Mesothelial cell of epicardium (in vitro differentiated cells): ENCODE results near the gene IGFLR1. TPM values are rescaled to one million over a fixed set of nuclear protein-coding genes. Genes with fewer than 3 reads are reported as not detected.
A peak's percentile ranks its signal among the peaks of the same experiment; 100 is the strongest.

Source experiments
- DNase-seq, 2 experiments: peaks; one replicate each; pipeline ENCODE4 v3.0.0; 2021; ENCODE audit warnings: low spot score in 2 of 2; ENCODE audit not compliant: unreplicated experiment in 2 of 2
- H3K27ac Mint-ChIP-seq: 2 replicates; pipeline ENCODE4 v1.8.0; 2021; ENCODE audit warnings: mixed read lengths
- H3K27me3 Mint-ChIP-seq: 2 replicates; pipeline ENCODE4 v1.8.0; 2021; ENCODE audit warnings: low read depth, mixed read lengths
- H3K36me3 Mint-ChIP-seq: 2 replicates; pipeline ENCODE4 v1.8.0; 2021; ENCODE audit warnings: mixed read lengths
- H3K4me1 Mint-ChIP-seq: 2 replicates; pipeline ENCODE4 v1.8.0; 2021; ENCODE audit warnings: mixed read lengths
- H3K4me3 Mint-ChIP-seq: 2 replicates; pipeline ENCODE4 v1.8.0; 2021; ENCODE audit warnings: mild to moderate bottlenecking, moderate library complexity, mixed read lengths
- H3K9me3 Mint-ChIP-seq: 2 replicates; pipeline ENCODE4 v1.8.0; 2021; ENCODE audit warnings: mixed read lengths
- total RNA-seq: library from RNA; stranded (reverse); gene quantifications from 3 replicates; pipeline ENCODE4 v1.2.1, GENCODE V29; 2021
- TF ChIP-seq, protein P1 (sequence below): fragments of 200-600 bp; sonication (generic); IDR thresholded peaks from one replicate; pipeline ENCODE4 v1.5.0; 2021; ENCODE audit warnings: antibody characterized with exemption; ENCODE audit not compliant: unreplicated experiment

The IGFLR1 gene
- total RNA-seq, 1 donor from 2014 or later, result 3.2 TPM

DNA sequence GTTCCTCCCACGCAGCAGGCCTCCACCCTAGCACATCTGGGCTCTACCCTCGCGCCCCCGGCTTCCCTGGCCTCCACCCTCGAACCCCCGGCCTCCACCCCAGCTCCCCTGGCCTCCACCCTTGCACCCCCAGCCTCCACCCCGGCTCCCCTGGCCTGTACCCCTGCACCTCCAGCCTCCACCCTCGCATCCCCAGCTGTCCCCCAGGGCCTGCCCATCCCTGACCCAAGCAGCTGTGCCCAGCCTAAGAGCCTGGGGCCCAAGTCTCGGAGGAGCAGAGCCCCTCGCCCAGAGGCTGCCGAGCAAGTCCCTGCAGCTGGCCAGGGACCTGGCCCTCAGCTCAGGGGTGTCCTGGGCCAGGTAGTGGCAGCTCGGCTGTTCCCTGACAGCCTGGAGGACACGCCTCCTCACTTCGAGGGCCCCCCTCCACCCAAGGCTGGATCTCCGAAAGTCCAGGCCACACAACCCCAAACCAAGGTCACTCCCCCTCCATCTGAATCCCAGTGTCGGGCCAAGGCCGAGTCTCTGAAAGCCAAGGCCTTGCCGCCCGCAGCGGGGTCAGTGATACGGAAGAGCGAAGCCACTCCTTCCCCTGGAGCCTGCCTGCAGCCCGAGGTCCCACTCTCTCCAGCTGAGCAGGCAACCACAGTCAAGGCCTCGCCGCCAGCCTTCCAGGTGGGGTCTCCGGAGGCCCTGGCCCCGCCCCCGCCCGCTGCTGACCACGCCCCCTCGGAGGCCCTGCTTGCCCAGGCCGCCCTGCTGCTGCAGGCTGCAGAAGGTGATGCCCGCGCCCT lies 25.2 kb upstream of the IGFLR1 start:
- Mint-ChIP-seq H3K9me3 (no peaks in the 10 kb centered on the region), H3K4me1 (peaks cover 3% of the 10 kb centered on the region), H3K27me3 (no peaks in the 10 kb centered on the region), H3K4me3 (no peak overlapping the region), H3K27ac (no peak overlapping the region), H3K36me3 (peaks cover 15% of the 10 kb centered on the region)
- TF ChIP-seq, protein P1, sequence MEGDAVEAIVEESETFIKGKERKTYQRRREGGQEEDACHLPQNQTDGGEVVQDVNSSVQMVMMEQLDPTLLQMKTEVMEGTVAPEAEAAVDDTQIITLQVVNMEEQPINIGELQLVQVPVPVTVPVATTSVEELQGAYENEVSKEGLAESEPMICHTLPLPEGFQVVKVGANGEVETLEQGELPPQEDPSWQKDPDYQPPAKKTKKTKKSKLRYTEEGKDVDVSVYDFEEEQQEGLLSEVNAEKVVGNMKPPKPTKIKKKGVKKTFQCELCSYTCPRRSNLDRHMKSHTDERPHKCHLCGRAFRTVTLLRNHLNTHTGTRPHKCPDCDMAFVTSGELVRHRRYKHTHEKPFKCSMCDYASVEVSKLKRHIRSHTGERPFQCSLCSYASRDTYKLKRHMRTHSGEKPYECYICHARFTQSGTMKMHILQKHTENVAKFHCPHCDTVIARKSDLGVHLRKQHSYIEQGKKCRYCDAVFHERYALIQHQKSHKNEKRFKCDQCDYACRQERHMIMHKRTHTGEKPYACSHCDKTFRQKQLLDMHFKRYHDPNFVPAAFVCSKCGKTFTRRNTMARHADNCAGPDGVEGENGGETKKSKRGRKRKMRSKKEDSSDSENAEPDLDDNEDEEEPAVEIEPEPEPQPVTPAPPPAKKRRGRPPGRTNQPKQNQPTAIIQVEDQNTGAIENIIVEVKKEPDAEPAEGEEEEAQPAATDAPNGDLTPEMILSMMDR, result no peak
- DNase-seq, result no peak

DNA sequence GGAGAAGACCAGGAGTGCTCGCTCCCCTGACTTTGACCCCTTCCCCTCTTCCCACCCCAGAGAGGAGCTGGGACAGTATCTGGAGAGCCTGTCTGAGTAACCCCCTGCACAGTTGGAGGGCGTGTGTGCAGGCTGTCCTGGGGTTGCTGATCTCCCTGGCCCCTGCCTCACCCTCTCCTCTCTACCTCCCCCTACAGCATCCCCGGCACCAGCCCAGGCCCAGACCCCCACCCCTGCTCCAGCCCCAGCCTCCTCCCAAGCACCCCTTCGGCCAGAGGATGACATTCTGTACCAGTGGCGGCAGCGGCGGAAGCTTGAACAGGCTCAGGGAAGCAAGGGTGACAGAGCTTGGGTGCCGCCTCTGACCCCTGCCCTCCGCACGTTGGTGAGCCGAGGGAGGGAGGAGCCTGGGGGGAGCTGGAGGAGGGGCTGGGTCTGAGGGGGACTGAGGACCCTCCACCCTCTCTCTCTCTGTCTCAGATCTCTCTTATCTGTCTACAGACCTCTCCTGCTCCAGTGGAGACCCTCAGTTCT lies 24.4 kb upstream of the IGFLR1 start:
- Mint-ChIP-seq H3K4me3 (no peak overlapping the region), H3K36me3 (peaks cover 15% of the 10 kb centered on the region), H3K4me1 (peaks cover 3% of the 10 kb centered on the region), H3K9me3 (no peaks in the 10 kb centered on the region), H3K27me3 (no peaks in the 10 kb centered on the region), H3K27ac (no peak overlapping the region)
- TF ChIP-seq, protein P1, result no peak
- DNase-seq, result no peak

DNA sequence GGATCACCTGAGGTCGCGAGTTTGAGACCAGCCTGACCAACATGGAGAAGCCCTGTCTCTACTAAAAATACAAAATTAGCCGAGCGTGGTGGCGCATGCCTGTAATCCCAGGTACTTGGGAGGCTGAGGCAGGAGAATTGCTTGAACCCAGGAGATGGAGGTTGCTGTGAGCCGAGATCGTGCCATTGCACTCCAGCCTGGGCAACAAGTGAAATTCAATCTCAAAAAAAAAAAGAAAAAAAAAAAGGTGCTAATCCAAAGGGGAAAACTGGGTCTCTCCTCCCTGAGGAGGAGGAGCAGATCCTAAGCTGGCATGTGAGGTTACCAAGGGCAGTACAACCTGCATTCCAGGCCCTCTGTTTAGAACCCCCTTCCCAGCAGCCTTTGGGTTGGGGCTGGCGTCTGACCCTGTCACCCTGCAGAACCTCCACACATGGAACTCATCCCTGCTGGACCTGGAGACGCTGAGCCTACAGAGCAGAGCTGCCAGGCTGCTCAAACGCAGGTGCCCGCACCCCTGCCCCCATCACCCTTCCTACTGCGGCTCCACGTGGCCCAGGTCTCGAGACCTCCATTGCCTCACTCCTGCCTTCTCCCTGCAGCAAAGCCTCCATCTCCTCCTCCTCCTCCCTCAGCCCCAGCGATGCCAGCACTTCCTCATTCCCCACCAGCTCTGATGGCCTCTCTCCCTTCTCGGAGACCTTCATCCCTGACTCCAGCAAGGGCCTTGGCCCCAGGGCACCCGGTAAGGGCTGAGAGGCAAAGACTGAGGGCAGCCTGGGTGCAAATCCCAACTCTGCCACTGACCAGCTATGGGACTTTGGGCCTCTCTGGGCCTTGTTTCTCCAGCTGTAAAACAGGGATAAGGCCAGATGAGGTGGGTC lies 22.4 kb upstream of the IGFLR1 start:
- Mint-ChIP-seq H3K36me3 (peaks cover 14% of the 10 kb centered on the region), H3K4me3 (no peak overlapping the region), H3K4me1 (peaks cover 3% of the 10 kb centered on the region), H3K27me3 (no peaks in the 10 kb centered on the region), H3K27ac (no peak overlapping the region), H3K9me3 (no peaks in the 10 kb centered on the region)
- TF ChIP-seq, protein P1, result no peak
- no peak for DNase-seq

DNA sequence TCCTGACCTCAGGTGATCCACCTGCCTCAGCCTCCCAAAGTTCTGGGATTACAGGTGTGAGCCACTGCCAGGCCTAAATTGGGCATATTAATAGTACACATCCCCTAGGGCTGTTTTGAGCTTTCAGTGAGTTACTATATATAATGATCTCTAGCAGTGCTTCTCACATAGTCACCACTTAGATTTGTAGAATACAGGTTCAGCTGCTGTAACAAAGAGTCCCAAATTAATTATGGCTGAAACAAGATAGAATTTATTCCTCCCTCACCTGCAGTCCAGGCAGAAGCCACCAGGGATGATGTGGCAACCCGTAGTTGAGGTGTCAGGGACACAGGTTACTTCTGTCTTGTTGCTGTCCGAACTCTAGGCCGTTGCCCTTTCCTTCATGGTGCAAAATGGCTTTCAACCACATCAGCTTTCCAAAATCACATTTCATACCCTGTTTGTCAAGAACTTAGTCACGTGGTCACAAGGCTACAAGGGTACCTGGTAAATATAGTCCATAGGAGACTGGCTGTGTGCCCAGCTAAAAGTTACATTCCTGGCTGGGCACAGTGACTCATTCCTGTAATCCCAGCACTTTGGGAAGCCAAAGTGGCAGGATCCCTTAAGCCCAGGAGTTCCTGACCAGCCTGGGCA lies 18.6 kb upstream of the IGFLR1 start:
- no peak overlapping the region for H3K4me3 Mint-ChIP-seq
- DNase-seq, result no peak
- no peak overlapping the region for H3K27ac Mint-ChIP-seq
- peaks cover 18% of the 10 kb centered on the region for H3K4me1 Mint-ChIP-seq
- H3K36me3 Mint-ChIP-seq, result peaks cover 7% of the 10 kb centered on the region
- TF ChIP-seq, protein P1, result no peak
- H3K27me3 Mint-ChIP-seq, result peaks cover 5% of the 10 kb centered on the region
- H3K9me3 Mint-ChIP-seq, result no peaks in the 10 kb centered on the region

DNA sequence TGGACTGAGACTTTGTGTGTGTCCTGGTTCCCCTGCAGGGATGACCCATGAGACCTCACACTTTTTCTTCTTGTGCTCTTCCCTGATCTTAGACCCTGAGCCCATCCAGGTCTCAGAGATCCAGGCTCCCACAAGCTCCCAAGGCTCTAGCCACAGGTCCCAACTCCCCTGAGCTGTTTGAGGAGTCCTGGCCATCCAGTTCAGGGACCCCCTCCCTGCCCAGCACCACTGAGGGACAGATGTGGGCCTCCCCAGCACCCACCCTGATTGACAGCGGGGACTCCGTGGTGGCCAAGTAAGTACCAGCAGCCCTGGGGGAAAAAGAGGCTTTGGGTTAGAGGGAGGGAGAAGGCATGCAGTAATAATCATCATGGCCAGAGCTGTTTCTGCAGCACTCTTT lies 17.4 kb upstream of the IGFLR1 start:
- H3K36me3 Mint-ChIP-seq, result peaks cover 3% of the 10 kb centered on the region
- no peaks in the 10 kb centered on the region for H3K9me3 Mint-ChIP-seq
- peak overlapping the region; percentile 97 for H3K4me3 Mint-ChIP-seq
- DNase-seq, result no peak
- H3K27me3 Mint-ChIP-seq, result peaks cover 8% of the 10 kb centered on the region
- H3K27ac Mint-ChIP-seq, result no peak overlapping the region
- peaks cover 21% of the 10 kb centered on the region for H3K4me1 Mint-ChIP-seq
- TF ChIP-seq, protein P1, result no peak
